T-cell (primary cell): ENCODE results near the gene SENP6. TPM values are rescaled to one million over a fixed set of nuclear protein-coding genes. Genes with fewer than 3 reads are reported as not detected.

ENCODE experiments used
- ATAC-seq, 4 experiments: fragments of 200-7000 bp in 3 of 4; fragments of 150-1000 bp in 1 of 4; cut with Tn5 transposase; replicated peaks in 1 of 4; 1 replicate in 3 of 4; 2 replicates in 1 of 4; pipeline ENCODE4 v1.10.0; 2021; ENCODE audit warnings: moderate library complexity in 3 of 4, mild to moderate bottlenecking in 2 of 4, moderate number of reproducible peaks in 1 of 4
- CTCF ChIA-PET, 2 donors: fragments of 300-600 bp; sonication (Branson Sonifier 250); formaldehyde crosslinking; loops; one replicate each; lab custom pipeline; 2022; ENCODE audit warnings: antibody characterized with exemption in 2 of 2; lab: Charles Lee
- POLR2A ChIA-PET, 2 donors: fragments of 300-600 bp; sonication (Branson Sonifier 250); formaldehyde crosslinking; loops; one replicate each; lab custom pipeline; 2022; ENCODE audit warnings: antibody characterized with exemption in 2 of 2; lab: Charles Lee
- DNase-seq, 35 experiments: peaks; one replicate each; pipeline versions ENCODE4 v3.0.0 to v3.0.0-alpha.2; 2013 to 2023
- H3K27ac ChIP-seq: one replicate; pipeline ENCODE4 v1.5.1; 2013; ENCODE audit warnings: low read length
- H3K27me3 ChIP-seq, 2 experiments: replicated peaks in 1 of 2; 1 replicate in 1 of 2; 2 replicates in 1 of 2; pipeline versions ENCODE4 v1.6.1 to v1.7.0; 2013; ENCODE audit warnings: low read length in 1 of 2, mixed read lengths in 1 of 2; ENCODE audit not compliant: control insufficient read depth in 2 of 2, insufficient read depth in 2 of 2; ENCODE audit errors: extremely low read depth in 1 of 2
- H3K36me3 ChIP-seq, 2 donors: 1 replicate in 1 of 2; 2 replicates in 1 of 2; pipeline versions ENCODE4 v1.6.1 to v1.7.0; 2013; ENCODE audit warnings: low read length in 1 of 2; ENCODE audit not compliant: control insufficient read depth in 2 of 2, insufficient read depth in 1 of 2; ENCODE audit errors: extremely low read depth in 1 of 2
- H3K4me1 ChIP-seq, 2 experiments: 1 replicate in 1 of 2; 2 replicates in 1 of 2; pipeline versions ENCODE4 v1.6.1 to v1.7.0; 2013; ENCODE audit warnings: low read length in 2 of 2, mixed read lengths in 1 of 2; ENCODE audit not compliant: insufficient read depth in 2 of 2, control insufficient read depth in 1 of 2; ENCODE audit errors: extremely low read depth in 1 of 2
- H3K4me3 ChIP-seq, 2 donors: 1 replicate in 1 of 2; 2 replicates in 1 of 2; pipeline versions ENCODE4 v1.5.1 to v1.7.0; 2013; ENCODE audit warnings: mild to moderate bottlenecking in 2 of 2, low read length in 1 of 2, moderate library complexity in 1 of 2; ENCODE audit not compliant: control insufficient read depth in 1 of 2; ENCODE audit errors: extremely low read depth in 1 of 2
- H3K9me3 ChIP-seq: 2 replicates; pipeline ENCODE4 v1.7.0; 2013
- H3K27ac Mint-ChIP-seq, 2 donors: one replicate each; pipeline ENCODE4 v1.8.0; 2020 to 2021; ENCODE audit warnings: mild to moderate bottlenecking in 2 of 2, mixed read lengths in 2 of 2
- H3K27me3 Mint-ChIP-seq, 2 donors: one replicate each; pipeline ENCODE4 v1.8.0; 2021 to 2022; ENCODE audit warnings: mixed read lengths in 2 of 2
- H3K36me3 Mint-ChIP-seq: one replicate; pipeline ENCODE4 v1.8.0; 2021; ENCODE audit warnings: mixed read lengths
- H3K4me1 Mint-ChIP-seq, 3 donors: one replicate each; pipeline ENCODE4 v1.8.0; 2020 to 2022; ENCODE audit warnings: mixed read lengths in 3 of 3, mild to moderate bottlenecking in 1 of 3
- H3K4me3 Mint-ChIP-seq, 3 donors: one replicate each; pipeline ENCODE4 v1.8.0; 2020 to 2022; ENCODE audit warnings: mild to moderate bottlenecking in 3 of 3, mixed read lengths in 3 of 3, moderate library complexity in 3 of 3
- H3K9me3 Mint-ChIP-seq, 3 donors: one replicate each; pipeline ENCODE4 v1.8.0; 2020 to 2022; ENCODE audit warnings: mixed read lengths in 3 of 3
- WGBS: methylation state at CpG from one replicate; pipeline ENCODE4 v1.1.5; 2013; ENCODE audit warnings: missing lambda C conversion rate; ENCODE audit not compliant: insufficient coverage; 5-methylcytosine and 5-hydroxymethylcytosine counted together
- total RNA-seq, 35 experiments: library from RNA in 6 of 35; stranded (reverse) in 6 of 35; fragments of 120-200 nt in 1 of 35; gene quantifications; one replicate each; pipeline versions ENCODE4 v1.2.1 to v1.2.4 and lab custom pipeline; 2013 to 2026

Gene SENP6
- total RNA-seq (100 to 1,000 TPM; 103 to 119 (median 111) TPM), total RNA-seq (lab: John Stamatoyannopoulos, UW) (140 to 247 (median 192) reads per million in 29 experiments)
- total RNA-seq (2013): 133 TPM

GRCh38 chr6:75601304-75602245, at the start of gene SENP6:
SENP6 (plus strand) TSS chr6:75601880; CDS start chr6:75602525, 645 bp downstream.
- peak; percentile 38 to 85 (median 69) for DNase-seq
- Mint-ChIP-seq H3K4me3 (peak within 1 kb of the TSS; percentile 95 to 99 (median 98)), H3K27ac (peak within 1 kb of the TSS; percentile 98), H3K36me3 (no peaks in the 10 kb centered on the region), H3K9me3 (no peaks in the 10 kb centered on the region), H3K27me3 (no peaks in the 10 kb centered on the region), H3K4me1 (peaks cover 66 to 75% (median 73%) of the 10 kb centered on the region in 3 donors)
- ChIA-PET CTCF (interaction anchor here in 1 of 2 donors (0.6 to 0.7 kb wide), 2 partner anchors 50 to 678 kb away, joined by 3 read pairs; no protein-coding TSS in a partner anchor), POLR2A (interaction anchor here (0.6 to 1.4 kb wide), 5 partner anchors 9 to 449 kb away, joined by 3 to 11 read pairs (median 4); partner anchors contain the start of gene COX7A2 (in 1 of the 2))
- WGBS: under 1% methylated on average over 71 of the region's 76 CpGs
- Histone ChIP-seq H3K4me3 (peak within 1 kb of the TSS; percentile 88 to 93), H3K27ac (peak within 1 kb of the TSS; percentile 95), H3K4me1 (peaks cover 15 to 26% of the 10 kb centered on the region in 2 experiments), H3K9me3 (no peaks in the 10 kb centered on the region), H3K36me3 (no peaks in the 10 kb centered on the region), H3K27me3 (no peaks in the 10 kb centered on the region)
- peak; percentile 79 to 87 (median 84) for ATAC-seq

- CTCF ChIA-PET: interaction anchor here in 1 of 2 donors (1.2 to 2.1 kb wide), 2 partner anchors 10 to 289 kb away, joined by 3 to 8 read pairs; no protein-coding TSS in a partner anchor
- Mint-ChIP-seq H3K4me3 (no peak overlapping the region), H3K27ac (no peak overlapping the region), H3K4me1 (peaks cover 0 to 6% (median 0%) of the 10 kb centered on the region in 3 donors), H3K36me3 (peaks cover 1% of the 10 kb centered on the region), H3K9me3 (peaks cover 0 to under 1% (median 0%) of the 10 kb centered on the region in 3 donors), H3K27me3 (peaks cover 0 to 4% of the 10 kb centered on the region in 2 donors)
- Histone ChIP-seq H3K4me3 (no peak overlapping the region), H3K9me3 (no peaks in the 10 kb centered on the region), H3K4me1 (no peaks in the 10 kb centered on the region), H3K36me3 (no peaks in the 10 kb centered on the region), H3K27me3 (no peaks in the 10 kb centered on the region), H3K27ac (no peak overlapping the region)
- POLR2A ChIA-PET: no interaction called here
- ATAC-seq (no peak), DNase-seq (no peak)
- 82% methylated on average over 5 of the region's 5 CpGs for WGBS
These were observed 45.4 kb upstream of the SENP6 start for GRCh38 chr6:75556240-75556639.

- Histone ChIP-seq H3K27ac (no peak overlapping the region), H3K9me3 (no peaks in the 10 kb centered on the region), H3K4me1 (no peaks in the 10 kb centered on the region), H3K27me3 (no peaks in the 10 kb centered on the region), H3K4me3 (no peak overlapping the region), H3K36me3 (no peaks in the 10 kb centered on the region)
- H3K4me3 Mint-ChIP-seq: no peak overlapping the region
- peaks cover 3% of the 10 kb centered on the region for H3K36me3 Mint-ChIP-seq
- ChIA-PET POLR2A (no interaction called here), CTCF (interaction anchor here in 1 of 2 donors (2.1 kb wide), 1 partner anchor 11 kb away, joined by 8 read pairs; no protein-coding TSS in a partner anchor)
- no peak overlapping the region for H3K27ac Mint-ChIP-seq
- WGBS: no CpG with 5 or more reads among the region's 1 CpG
- peaks cover 3 to 6% of the 10 kb centered on the region in 2 donors for H3K27me3 Mint-ChIP-seq
- ATAC-seq (no peak), DNase-seq (no peak)
- peaks cover 0 to 4% (median 0%) of the 10 kb centered on the region in 3 donors for H3K9me3 Mint-ChIP-seq
- peaks cover 0 to 6% (median 0%) of the 10 kb centered on the region in 3 donors for H3K4me1 Mint-ChIP-seq
These were observed 44.6 kb upstream of the SENP6 start for GRCh38 chr6:75557068-75557467.

GRCh38 chr6:75563032-75563431, 38.6 kb upstream of the SENP6 start:
- CTCF ChIA-PET: interaction anchor here (0.7 to 1.1 kb wide), 3 partner anchors 282 to 296 kb away, joined by 4 read pairs; no protein-coding TSS in a partner anchor
- Histone ChIP-seq H3K4me1 (no peaks in the 10 kb centered on the region), H3K4me3 (no peak overlapping the region), H3K36me3 (no peaks in the 10 kb centered on the region), H3K27me3 (peaks cover 0 to 9% of the 10 kb centered on the region in 2 experiments), H3K9me3 (no peaks in the 10 kb centered on the region), H3K27ac (no peak overlapping the region)
- Mint-ChIP-seq H3K27me3 (peaks cover 32 to 35% of the 10 kb centered on the region in 2 donors), H3K36me3 (peaks cover 13% of the 10 kb centered on the region), H3K9me3 (peaks cover 9 to 22% (median 14%) of the 10 kb centered on the region in 3 donors), H3K4me3 (no peak overlapping the region), H3K27ac (no peak overlapping the region), H3K4me1 (peaks cover 0 to 6% (median 0%) of the 10 kb centered on the region in 3 donors)
- POLR2A ChIA-PET: no interaction called here
- DNase-seq: peak in 1 of 35 experiments; percentile 21
- 43% methylated on average over 1 of the region's 1 CpG for WGBS
- ATAC-seq: peak; percentile 43 to 60 (median 54)

- POLR2A ChIA-PET: no interaction called here
- DNase-seq (no peak), ATAC-seq (no peak)
- Mint-ChIP-seq H3K4me1 (no peaks in the 10 kb centered on the region), H3K36me3 (peaks cover 11% of the 10 kb centered on the region), H3K9me3 (peaks cover 9 to 21% (median 14%) of the 10 kb centered on the region in 3 donors), H3K4me3 (no peak overlapping the region), H3K27ac (no peak overlapping the region), H3K27me3 (peaks cover 34 to 37% of the 10 kb centered on the region in 2 donors)
- Histone ChIP-seq H3K27ac (no peak overlapping the region), H3K4me1 (no peaks in the 10 kb centered on the region), H3K9me3 (no peaks in the 10 kb centered on the region), H3K36me3 (no peaks in the 10 kb centered on the region), H3K27me3 (peaks cover 0 to 14% of the 10 kb centered on the region in 2 experiments), H3K4me3 (no peak overlapping the region)
- WGBS: 100% methylated on average over 1 of the region's 2 CpGs
- CTCF ChIA-PET: no interaction called here
These were observed 35.4 kb upstream of the SENP6 start for GRCh38 chr6:75566137-75566767.

- H3K4me3 Mint-ChIP-seq: no peak overlapping the region
- peaks cover 28 to 29% of the 10 kb centered on the region in 2 donors for H3K27me3 Mint-ChIP-seq
- Histone ChIP-seq H3K4me3 (no peak overlapping the region), H3K4me1 (no peaks in the 10 kb centered on the region), H3K27ac (no peak overlapping the region), H3K9me3 (no peaks in the 10 kb centered on the region), H3K27me3 (peaks cover 0 to 17% of the 10 kb centered on the region in 2 experiments), H3K36me3 (no peaks in the 10 kb centered on the region)
- ChIA-PET CTCF (no interaction called here), POLR2A (no interaction called here)
- H3K36me3 Mint-ChIP-seq: peaks cover 9% of the 10 kb centered on the region
- peaks cover 9 to 18% (median 14%) of the 10 kb centered on the region in 3 donors for H3K9me3 Mint-ChIP-seq
- no peak overlapping the region for H3K27ac Mint-ChIP-seq
- WGBS: 81% methylated on average over 3 of the region's 6 CpGs
- no peak for ATAC-seq
- DNase-seq: no peak
- H3K4me1 Mint-ChIP-seq: no peaks in the 10 kb centered on the region
These were observed 33.6 kb upstream of the SENP6 start for GRCh38 chr6:75568100-75568499.
